ENCODE measurements around the gene LMBRD1. TPM values are rescaled to one million over a fixed set of nuclear protein-coding genes. Genes with fewer than 3 reads are reported as not detected.
"Not testable (repeated sequence)": the region's sequence is repeated elsewhere in the genome, so short reads cannot be mapped to it uniquely, and the experiment has no call there.

The LMBRD1 gene
- total and polyA plus RNA-seq, 9 donors, result 48.2 to 83.0 (median 54.0) TPM

GRCh38 chr6:69812746-69813427 lies 16.1 kb upstream of the LMBRD1 start:
- H3K4me1 ChIP-seq (ENCODE audit: insufficient read depth), result no peaks in the 10 kb centered on the region
- no peak for DNase-seq
- no peak overlapping the region for H3K4me3 ChIP-seq
- 55 to 62% (median 56%) methylated on average over 4 of the region's 4 CpGs for WGBS, 3 donors
- H3K27me3 ChIP-seq, result no peaks in the 10 kb centered on the region
- TF ChIP-seq CTCF (IDR thresholded peaks at IDR 0.05) (no peak), EP300 (IDR thresholded peaks at IDR 0.05) (no peak), POLR2A (IDR thresholded peaks at IDR 0.05) (no peak)
- intact Hi-C loops (cut with DNase I), result no loop called here
- no peak overlapping the region for H3K27ac ChIP-seq
- H3K36me3 ChIP-seq, result no peaks in the 10 kb centered on the region
- no peaks in the 10 kb centered on the region for H3K9me3 ChIP-seq

- no peaks in the 10 kb centered on the region for H3K27me3 ChIP-seq
- H3K4me3 ChIP-seq, result no peak overlapping the region
- no peaks in the 10 kb centered on the region for H3K36me3 ChIP-seq
- no peaks in the 10 kb centered on the region for H3K4me1 ChIP-seq (ENCODE audit: insufficient read depth)
- H3K9me3 ChIP-seq, result no peaks in the 10 kb centered on the region
- WGBS, 3 donors, result 58 to 70% (median 64%) methylated on average over 4 of the region's 4 CpGs
- no peak overlapping the region for H3K27ac ChIP-seq
- intact Hi-C loops (cut with DNase I), result no loop called here
- DNase-seq, result no peak
- TF ChIP-seq POLR2A (IDR thresholded peaks at IDR 0.05) (no peak), EP300 (IDR thresholded peaks at IDR 0.05) (no peak), CTCF (IDR thresholded peaks at IDR 0.05) (no peak)
Observed at GRCh38 chr6:69802995-69803394, 6.2 kb upstream of the LMBRD1 start.

- Histone ChIP-seq H3K27me3 (no peaks in the 10 kb centered on the region), H3K4me3 (no peak overlapping the region), H3K27ac (no peak overlapping the region), H3K36me3 (no peaks in the 10 kb centered on the region), H3K4me1 (ENCODE audit: insufficient read depth) (peaks cover 5% of the 10 kb centered on the region), H3K9me3 (no peaks in the 10 kb centered on the region)
- DNase-seq, result no peak
- TF ChIP-seq POLR2A (IDR thresholded peaks at IDR 0.05) (no peak), CTCF (IDR thresholded peaks at IDR 0.05) (no peak), EP300 (IDR thresholded peaks at IDR 0.05) (no peak)
- WGBS, 3 donors, result 92 to 96% (median 93%) methylated on average over 2 of the region's 2 CpGs
- intact Hi-C loops (cut with DNase I), result no loop called here
Observed at GRCh38 chr6:69801711-69802110, 4.9 kb upstream of the LMBRD1 start.

GRCh38 chr6:69801225-69801624 lies 4.4 kb upstream of the LMBRD1 start:
- Histone ChIP-seq H3K4me1 (ENCODE audit: insufficient read depth) (peaks cover 5% of the 10 kb centered on the region), H3K36me3 (no peaks in the 10 kb centered on the region), H3K4me3 (no peak overlapping the region), H3K27ac (no peak overlapping the region), H3K9me3 (no peaks in the 10 kb centered on the region), H3K27me3 (no peaks in the 10 kb centered on the region)
- intact Hi-C loops (cut with DNase I), result no loop called here
- no peak for DNase-seq
- TF ChIP-seq POLR2A (IDR thresholded peaks at IDR 0.05), result no peak
- no peak for TF ChIP-seq CTCF (IDR thresholded peaks at IDR 0.05)
- TF ChIP-seq EP300 (IDR thresholded peaks at IDR 0.05), result no peak
- WGBS, 3 donors, result 33 to 40% (median 36%) methylated on average over 1 of the region's 1 CpG

- H3K9me3 ChIP-seq; H3K27me3 ChIP-seq; H3K4me3 ChIP-seq; DNase-seq; H3K36me3 ChIP-seq; H3K4me1 ChIP-seq (ENCODE audit: insufficient read depth); intact Hi-C loops (cut with DNase I); H3K27ac ChIP-seq: not testable (repeated sequence)
Observed at GRCh38 chr6:69798796-69799195, 2.0 kb upstream of the LMBRD1 start.

Data from ovary (tissue), 9 donors.